DOHH2 (cell line): ENCODE results near the gene LYRM4.

ENCODE experiments used
- H3F3A ChIP-seq: fragments of 200-600 bp; sonication (generic), shearing (Covaris generic); 2 replicates; pipeline ENCODE4 v1.6.0; 2016; ENCODE audit warnings: antibody characterized with exemption, mild to moderate bottlenecking; ENCODE audit not compliant: control insufficient read depth, insufficient read depth
- H3K27ac ChIP-seq: fragments of 200-600 bp; sonication (generic); 2 replicates; pipeline ENCODE4 v1.5.1; 2014; ENCODE audit warnings: low read depth, mild to moderate bottlenecking, low read length, moderate library complexity
- H3K27me3 ChIP-seq: fragments of 200-600 bp; sonication (generic); 2 replicates; pipeline ENCODE4 v1.6.1; 2014; ENCODE audit warnings: mild to moderate bottlenecking, low read length, mixed read lengths; ENCODE audit not compliant: control insufficient read depth
- H3K36me3 ChIP-seq: fragments of 200-600 bp; sonication (generic); 2 replicates; pipeline ENCODE4 v1.6.1; 2014; ENCODE audit warnings: mild to moderate bottlenecking, low read length, moderate library complexity, mixed read lengths; ENCODE audit not compliant: control insufficient read depth
- H3K4me1 ChIP-seq: fragments of 200-600 bp; sonication (generic); 2 replicates; pipeline ENCODE4 v1.6.1; 2014; ENCODE audit warnings: mild to moderate bottlenecking, low read length, mixed read lengths; ENCODE audit not compliant: control insufficient read depth
- H3K4me2 ChIP-seq: fragments of 200-600 bp; sonication (generic); 2 replicates; pipeline ENCODE4 v1.6.0; 2014; ENCODE audit warnings: mild to moderate bottlenecking, low read length, moderate library complexity
- H3K4me3 ChIP-seq: fragments of 200-600 bp; sonication (generic); 2 replicates; pipeline ENCODE4 v1.5.1; 2014; ENCODE audit warnings: mild to moderate bottlenecking, low read length, mixed read lengths
- H3K79me2 ChIP-seq: fragments of 200-600 bp; sonication (generic); 2 replicates; pipeline ENCODE4 v1.6.1; 2014; ENCODE audit warnings: mild to moderate bottlenecking, low read length, mixed read lengths; ENCODE audit not compliant: control insufficient read depth
- H3K9me2 ChIP-seq: fragments of 200-600 bp; sonication (generic); replicated peaks from 2 replicates; pipeline ENCODE4 v1.6.1; 2014; ENCODE audit warnings: mild to moderate bottlenecking, low read length, mixed read lengths; ENCODE audit not compliant: control insufficient read depth
- H3K9me3 ChIP-seq: fragments of 200-600 bp; sonication (generic); 2 replicates; pipeline ENCODE4 v1.6.1; 2014; ENCODE audit warnings: antibody characterized with exemption, low read length, mixed read lengths; ENCODE audit not compliant: control insufficient read depth, insufficient read depth
- H4K20me1 ChIP-seq: fragments of 200-600 bp; sonication (generic); 2 replicates; pipeline ENCODE4 v1.6.0; 2014; ENCODE audit warnings: low read depth, mild to moderate bottlenecking, antibody characterized with exemption, low read length, moderate library complexity; ENCODE audit not compliant: control insufficient read depth, insufficient read depth
- CTCF ChIP-seq: fragments of 200-600 bp; sonication (generic); IDR thresholded peaks from one replicate; pipeline ENCODE4 v1.5.1; 2014; ENCODE audit warnings: antibody characterized with exemption, mild to moderate bottlenecking, low read depth, low read length; ENCODE audit not compliant: poor library complexity, severe bottlenecking
- EZH2phosphoT487 ChIP-seq: fragments of 200-600 bp; sonication (generic); IDR thresholded peaks from 2 replicates; pipeline ENCODE4 v1.6.1; 2017; ENCODE audit warnings: borderline replicate concordance, mild to moderate bottlenecking, antibody characterized with exemption, low read length, moderate library complexity, mixed read lengths

Gene LYRM4

GRCh38 chr6:5084781-5085647 lies 175.7 kb downstream of the LYRM4 start, which contains the start of gene PPP1R3G:
TSS of gene PPP1R3G (plus strand) at chr6:5085341. CDS start at chr6:5085486, 145 bp downstream.
- Histone ChIP-seq H3K9me2 (no peaks in the 10 kb centered on the region), H3K4me2 (peak within 1 kb of the TSS; percentile 55), H3K4me1 (peaks cover 11% of the 10 kb centered on the region), H3K27me3 (peaks cover 51% of the 10 kb centered on the region), H3K4me3 (peak within 1 kb of the TSS; percentile 41), H3K9me3 (no peaks in the 10 kb centered on the region), H4K20me1 (no peaks in the 10 kb centered on the region), H3K36me3 (no peaks in the 10 kb centered on the region), H3K79me2 (no peaks in the 10 kb centered on the region), H3K27ac (no peak within 1 kb of the TSS), H3F3A (no peaks in the 10 kb centered on the region)
- no peak; the same call in 1 of the 2 replicates for TF ChIP-seq EZH2phosphoT487
- TF ChIP-seq CTCF: no peak

- Histone ChIP-seq H3K4me3 (peak overlapping the region; percentile 41), H3K9me3 (no peaks in the 10 kb centered on the region), H3K9me2 (no peaks in the 10 kb centered on the region), H3K79me2 (no peaks in the 10 kb centered on the region), H3K36me3 (no peaks in the 10 kb centered on the region), H4K20me1 (no peaks in the 10 kb centered on the region), H3K27ac (no peak overlapping the region), H3K4me2 (peak overlapping the region; percentile 55), H3K4me1 (peaks cover 8% of the 10 kb centered on the region; the same call in 1 of the 2 replicates), H3F3A (no peaks in the 10 kb centered on the region), H3K27me3 (peaks cover 48% of the 10 kb centered on the region)
- TF ChIP-seq CTCF (no peak), EZH2phosphoT487 (no peak)
Observed at GRCh38 chr6:5084360-5084780, 176.4 kb downstream of the LYRM4 start.

GRCh38 chr6:5083813-5084359 lies 176.9 kb downstream of the LYRM4 start:
- Histone ChIP-seq H3F3A (no peaks in the 10 kb centered on the region), H3K36me3 (no peaks in the 10 kb centered on the region), H3K27me3 (peaks cover 48% of the 10 kb centered on the region), H3K4me3 (no peak overlapping the region), H3K9me3 (no peaks in the 10 kb centered on the region), H3K27ac (no peak overlapping the region), H3K79me2 (no peaks in the 10 kb centered on the region), H3K9me2 (no peaks in the 10 kb centered on the region), H3K4me1 (peaks cover 8% of the 10 kb centered on the region; the same call in 1 of the 2 replicates), H4K20me1 (no peaks in the 10 kb centered on the region), H3K4me2 (no peak overlapping the region)
- TF ChIP-seq CTCF: no peak
- TF ChIP-seq EZH2phosphoT487: no peak
